HG03575 (cell line): ENCODE measurements around the gene NCOA1.
"Not testable (repeated sequence)": the region's sequence is repeated elsewhere in the genome, so short reads cannot be mapped to it uniquely, and the experiment has no call there.

Experiments used
- ATAC-seq: cut with Tn5 transposase; IDR thresholded peaks from one replicate; pipeline ENCODE4 v1.9.1; 2021; ENCODE audit not compliant: unreplicated experiment, insufficient number of reproducible peaks, low FRiP score; ENCODE audit errors: extremely low read depth

Gene NCOA1

GRCh38 chr2:24597181-24597870 lies 106.3 kb downstream of the NCOA1 start:
- no peak for ATAC-seq

DNA sequence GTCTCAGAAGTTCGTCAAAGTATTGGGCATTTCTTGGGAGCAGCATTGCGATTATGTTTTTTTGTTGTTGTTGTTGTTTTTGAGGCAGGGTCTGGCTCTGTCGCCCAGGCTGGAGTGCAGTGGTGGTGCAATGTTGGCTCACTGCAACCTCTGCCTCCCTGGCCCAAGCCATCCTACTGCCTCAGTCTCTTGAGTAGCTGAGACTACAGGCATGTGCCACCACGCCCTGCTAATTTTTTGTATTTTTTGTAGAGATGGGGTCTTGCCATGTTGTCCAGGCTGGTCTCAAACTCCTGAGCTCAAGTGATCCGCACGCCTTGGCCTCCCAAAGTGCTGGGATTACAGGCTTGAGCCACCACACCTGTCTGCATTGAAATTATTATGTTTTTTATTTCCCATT lies 109.1 kb downstream of the NCOA1 start:
- not testable (repeated sequence) for ATAC-seq

DNA sequence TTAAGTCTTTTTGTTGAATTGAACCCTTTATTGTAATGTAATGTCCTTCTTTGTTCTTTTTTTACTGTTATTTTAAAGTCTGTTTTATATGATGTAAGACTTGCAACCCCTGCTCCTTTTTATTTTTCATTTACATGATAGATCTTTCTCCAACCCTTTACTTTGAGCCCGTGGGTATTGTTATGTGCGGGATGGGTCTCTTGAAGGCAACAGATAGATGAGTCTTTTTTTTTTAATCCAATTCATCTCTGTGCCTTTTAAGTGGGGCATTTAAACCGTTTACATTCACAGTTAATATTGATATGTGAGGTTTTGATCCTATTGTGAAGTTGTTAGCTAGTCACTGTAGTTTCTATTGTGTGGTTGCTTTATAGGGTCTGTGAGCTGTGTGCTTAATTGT lies 120.6 kb downstream of the NCOA1 start:
- ATAC-seq = no peak

GRCh38 chr2:24613154-24613814 lies 122.2 kb downstream of the NCOA1 start:
- no peak for ATAC-seq

DNA sequence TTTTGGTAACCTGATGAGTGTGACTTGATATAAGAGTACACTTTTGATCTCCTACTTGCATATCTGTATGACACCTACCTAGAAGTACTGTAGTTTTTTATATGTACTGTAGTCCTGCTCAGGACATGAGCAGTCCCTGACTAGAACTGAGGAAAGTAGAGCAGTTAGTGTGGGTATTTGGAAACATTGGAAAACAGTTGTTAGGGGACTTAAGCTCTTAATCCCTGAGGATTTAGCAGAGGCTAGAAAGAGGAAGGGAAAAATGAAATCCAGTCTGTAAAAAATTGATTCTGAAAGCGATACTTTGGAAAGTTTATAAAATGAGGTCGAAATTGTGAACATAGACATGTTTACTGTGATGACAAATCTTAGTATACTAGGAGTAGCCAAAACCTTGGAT lies 125.6 kb downstream of the NCOA1 start:
- no peak for ATAC-seq

GRCh38 chr2:24617424-24617823 lies 126.4 kb downstream of the NCOA1 start:
- no peak for ATAC-seq

GRCh38 chr2:24618144-24618543 lies 127.1 kb downstream of the NCOA1 start:
- no peak for ATAC-seq

DNA sequence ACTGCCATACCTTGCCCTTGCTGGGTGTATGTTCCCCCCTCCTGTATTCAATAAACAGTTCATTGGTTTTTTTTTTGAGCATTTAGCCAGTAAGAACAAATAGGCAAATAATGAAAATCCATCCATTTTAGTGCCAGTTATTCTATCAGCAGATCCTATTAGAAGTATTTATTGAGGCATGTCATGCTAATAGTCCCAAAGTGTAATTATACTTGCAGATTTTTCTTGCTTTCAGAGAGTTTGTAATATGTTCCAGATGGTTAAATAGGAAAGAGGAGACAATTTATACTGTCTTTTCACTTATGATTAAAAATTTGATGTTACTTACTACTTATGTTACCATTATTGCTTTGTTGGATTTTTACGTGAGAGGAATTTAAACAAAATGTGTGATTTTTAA lies 127.6 kb downstream of the NCOA1 start:
- no peak for ATAC-seq

GRCh38 chr2:24620936-24621335 lies 129.9 kb downstream of the NCOA1 start:
- no peak for ATAC-seq

GRCh38 chr2:24621779-24622538 lies 130.9 kb downstream of the NCOA1 start:
- ATAC-seq = no peak

- no peak for ATAC-seq
These were observed 132.5 kb downstream of the NCOA1 start for GRCh38 chr2:24623535-24623934.

GRCh38 chr2:24625728-24626127 lies 134.7 kb downstream of the NCOA1 start:
- no peak for ATAC-seq

- no peak for ATAC-seq
These were observed 135.1 kb downstream of the NCOA1 start for GRCh38 chr2:24626131-24626530.

DNA sequence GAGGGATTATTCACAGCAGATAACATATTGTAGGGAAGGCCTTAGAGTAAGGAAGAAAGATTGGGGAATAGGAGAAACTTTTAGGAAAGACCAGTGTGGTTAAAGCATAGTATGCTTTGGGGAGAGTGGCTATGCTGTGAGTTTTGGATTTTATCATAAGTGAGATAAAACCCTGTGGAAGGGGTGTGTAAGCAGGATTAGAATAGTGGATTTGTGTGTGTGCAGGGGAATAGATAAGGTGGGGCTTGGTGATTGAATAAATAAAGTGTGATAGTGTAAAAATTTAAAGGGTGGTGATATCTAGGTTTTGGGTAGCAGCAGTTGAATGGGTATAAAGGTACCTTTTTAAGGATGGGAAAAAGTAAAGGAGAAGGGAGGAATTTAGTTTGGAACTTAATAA lies 137.7 kb downstream of the NCOA1 start:
- ATAC-seq = no peak

DNA sequence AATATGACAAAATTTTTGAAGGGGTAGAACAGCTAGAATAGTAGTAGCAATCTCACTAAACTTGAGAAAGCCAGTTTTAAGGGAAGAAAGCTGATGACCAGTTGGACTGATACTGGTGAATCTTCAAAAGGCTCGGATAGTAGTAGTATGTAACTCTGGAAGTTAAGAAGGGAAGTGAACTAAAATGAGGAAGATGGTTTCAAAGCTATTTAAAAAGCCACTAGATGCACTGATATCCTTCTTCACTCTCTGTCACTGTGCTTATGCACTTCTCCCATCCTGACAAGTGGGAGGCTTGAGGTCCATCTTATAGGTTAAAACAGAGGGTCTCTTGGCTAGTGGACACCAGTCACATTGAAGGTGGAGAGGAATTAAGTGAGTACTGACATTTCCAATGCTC lies 141.1 kb downstream of the NCOA1 start:
- no peak for ATAC-seq

DNA sequence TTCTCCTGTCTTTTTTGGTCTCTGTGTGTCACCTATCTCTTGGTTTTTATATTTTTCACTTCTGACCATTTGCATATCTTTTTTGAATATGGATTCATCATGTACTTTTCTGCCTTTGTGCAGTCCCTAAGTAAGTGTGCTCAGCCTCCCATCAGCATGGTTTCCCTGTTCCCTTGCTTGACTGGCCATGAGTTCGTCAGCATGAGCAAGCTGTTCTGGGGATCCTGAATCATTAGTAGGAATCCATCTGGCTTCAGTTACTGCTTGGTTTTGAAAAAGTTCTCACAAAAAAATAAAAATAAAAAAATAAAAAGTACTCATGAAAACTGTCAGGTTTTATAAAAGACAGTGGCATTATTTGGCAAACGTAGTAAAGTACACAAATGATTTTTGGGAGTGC lies 144.1 kb downstream of the NCOA1 start:
- ATAC-seq = no peak

GRCh38 chr2:24638568-24638967 lies 147.5 kb downstream of the NCOA1 start:
- ATAC-seq = no peak

DNA sequence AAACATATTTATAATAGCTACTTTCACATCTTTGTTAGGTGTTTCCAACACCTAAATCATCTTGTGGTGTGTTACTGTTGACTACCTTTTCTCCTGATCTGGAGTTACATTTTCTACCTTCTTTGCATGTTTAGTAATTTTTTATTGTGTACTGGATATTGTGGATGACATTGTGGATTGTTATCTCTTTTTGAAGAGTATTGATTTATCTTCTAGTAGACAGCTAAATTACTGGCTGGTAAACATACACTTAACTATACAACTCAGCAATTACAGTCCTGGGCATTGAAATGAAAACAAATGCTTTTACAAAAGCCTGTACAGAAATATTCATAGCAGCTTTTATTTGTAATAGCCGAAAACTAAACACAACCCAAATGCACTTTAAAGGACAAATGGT lies 151.3 kb downstream of the NCOA1 start:
- no peak for ATAC-seq

DNA sequence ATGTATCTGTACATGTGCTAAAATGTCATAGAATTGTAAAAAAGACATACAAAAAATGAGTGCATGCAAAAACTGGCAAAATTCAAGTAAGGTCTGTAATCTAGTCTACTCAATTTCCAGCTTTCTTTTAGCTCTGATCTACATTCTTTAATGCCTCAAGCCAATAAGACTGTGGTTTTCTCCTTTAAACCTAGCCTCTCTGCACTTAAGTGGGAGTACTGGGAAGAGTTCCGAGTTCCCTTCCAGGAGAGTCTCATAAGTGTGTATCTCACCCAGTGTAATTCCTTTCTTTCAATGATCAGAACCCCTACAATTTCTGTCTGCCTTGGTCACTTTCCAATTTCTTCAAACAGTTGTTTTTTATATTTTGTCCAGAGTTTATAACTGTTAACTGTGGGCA lies 152.0 kb downstream of the NCOA1 start:
- no peak for ATAC-seq

DNA sequence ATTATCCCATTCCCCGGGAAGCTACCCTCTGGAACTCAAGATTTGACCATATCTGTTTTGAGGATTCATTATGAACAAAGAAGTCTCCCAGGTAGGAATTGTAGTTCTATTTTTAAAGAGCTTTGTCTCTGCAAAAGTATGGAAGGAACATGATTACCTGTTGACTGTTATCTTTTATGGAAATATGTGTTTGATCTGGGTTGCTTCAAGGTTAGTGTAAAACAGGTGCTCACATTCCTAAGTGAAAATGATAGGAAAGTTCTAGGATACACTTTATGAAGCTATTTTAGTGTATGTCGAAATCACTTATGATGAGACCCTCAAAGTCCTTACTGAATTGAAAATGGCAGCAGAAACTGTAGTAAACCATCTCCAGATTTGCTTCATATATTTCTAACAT lies 153.0 kb downstream of the NCOA1 start:
- no peak for ATAC-seq
